ENCODE measurements around the gene LRRC8D. TPM values are rescaled to one million over a fixed set of nuclear protein-coding genes. Genes with fewer than 3 reads are reported as not detected.

LRRC8D gene
- total RNA-seq, 1 experiment from 2014 or later, result 43.3 TPM

- Histone ChIP-seq H3K27me3 (ENCODE audit: control insufficient read depth, insufficient read depth, low read length) (no peaks in the 10 kb centered on the region), H3K27ac (ENCODE audit: low read length) (no peak overlapping the region), H3K9me3 (ENCODE audit: control insufficient read depth, insufficient read depth, low read depth, low read length) (no peaks in the 10 kb centered on the region), H3K36me3 (ENCODE audit: control insufficient read depth, insufficient read depth, low read length) (no peaks in the 10 kb centered on the region), H3K4me1 (ENCODE audit: control insufficient read depth, insufficient read depth, low read length) (peaks cover 12% of the 10 kb centered on the region), H3K4me3 (ENCODE audit: low read depth in 2 of 2, low read length in 2 of 2) (no peak overlapping the region)
- POLR2A ChIA-PET, result no interaction called here
- TF ChIP-seq SIN3A (IDR thresholded peaks at IDR 0.05; ENCODE audit: borderline replicate concordance, insufficient read depth, low read depth, low read length), result no peak
- TF ChIP-seq TCF7L2 (IDR thresholded peaks at IDR 0.05; ENCODE audit: low read depth, low read length), result no peak
- intact Hi-C loops (cut with micrococcal nuclease; ENCODE audit: unreplicated experiment) (no loop called here), in situ Hi-C loops (cut with HindIII; ENCODE audit: low pct_unique_long_range_greater_than_20kb, low sequenced_read_pairs) (no loop called here)
- no TSS peak for BruUV-seq (replicated peaks)
- DNase-seq (ENCODE audit: low read depth, low spot score), result no peak
- no peak for ATAC-seq
- CTCF ChIA-PET, result no interaction called here
Measured at GRCh38 chr1:89883030-89883379, 62.2 kb downstream of the LRRC8D start.

- Histone ChIP-seq H3K4me1 (ENCODE audit: control insufficient read depth, insufficient read depth, low read length) (peaks cover 12% of the 10 kb centered on the region), H3K9me3 (ENCODE audit: control insufficient read depth, insufficient read depth, low read depth, low read length) (no peaks in the 10 kb centered on the region), H3K27me3 (ENCODE audit: control insufficient read depth, insufficient read depth, low read length) (no peaks in the 10 kb centered on the region), H3K27ac (ENCODE audit: low read length) (no peak overlapping the region), H3K4me3 (ENCODE audit: low read depth in 2 of 2, low read length in 2 of 2) (no peak overlapping the region), H3K36me3 (ENCODE audit: control insufficient read depth, insufficient read depth, low read length) (no peaks in the 10 kb centered on the region)
- intact Hi-C loops (cut with micrococcal nuclease; ENCODE audit: unreplicated experiment), result no loop called here
- CTCF ChIA-PET, result no interaction called here
- TF ChIP-seq REST (IDR thresholded peaks at IDR 0.05; ENCODE audit: insufficient read depth in 1 of 2, low read depth in 2 of 2, low read length in 1 of 2) (no peak), SIN3A (IDR thresholded peaks at IDR 0.05; ENCODE audit: borderline replicate concordance, insufficient read depth, low read depth, low read length) (no peak), POLR2AphosphoS5 (IDR thresholded peaks at IDR 0.05; ENCODE audit: low read depth, low read length) (no peak), TCF7L2 (IDR thresholded peaks at IDR 0.05; ENCODE audit: low read depth, low read length) (no peak), CTCF (IDR thresholded peaks at IDR 0.05) (no peak)
- no TSS peak for BruUV-seq (replicated peaks)
- in situ Hi-C loops (cut with HindIII; ENCODE audit: low pct_unique_long_range_greater_than_20kb, low sequenced_read_pairs), result no loop called here
- ATAC-seq (no peak; the same call in 1 of the 2 replicates), DNase-seq (ENCODE audit: low read depth, low spot score) (no peak)
- POLR2A ChIA-PET, result no interaction called here
Measured at GRCh38 chr1:89884718-89885596, 64.1 kb downstream of the LRRC8D start.

- H3K4me1 ChIP-seq (ENCODE audit: control insufficient read depth, insufficient read depth, low read length), result peaks cover 12% of the 10 kb centered on the region
- H3K27me3 ChIP-seq (ENCODE audit: control insufficient read depth, insufficient read depth, low read length), result no peaks in the 10 kb centered on the region
- no TSS peak for BruUV-seq (replicated peaks)
- in situ Hi-C loops (cut with HindIII; ENCODE audit: low pct_unique_long_range_greater_than_20kb, low sequenced_read_pairs) (no loop called here), intact Hi-C loops (cut with micrococcal nuclease; ENCODE audit: unreplicated experiment) (no loop called here)
- CTCF ChIA-PET, result no interaction called here
- no peak for DNase-seq (ENCODE audit: low read depth, low spot score)
- no peak for ATAC-seq
- H3K9me3 ChIP-seq (ENCODE audit: control insufficient read depth, insufficient read depth, low read depth, low read length), result no peaks in the 10 kb centered on the region
- H3K36me3 ChIP-seq (ENCODE audit: control insufficient read depth, insufficient read depth, low read length), result no peaks in the 10 kb centered on the region
- POLR2A ChIA-PET, result no interaction called here
- TF ChIP-seq SIN3A (IDR thresholded peaks at IDR 0.05; ENCODE audit: borderline replicate concordance, insufficient read depth, low read depth, low read length) (no peak), CTCF (IDR thresholded peaks at IDR 0.05) (no peak), POLR2AphosphoS5 (IDR thresholded peaks at IDR 0.05; ENCODE audit: low read depth, low read length) (no peak), REST (IDR thresholded peaks at IDR 0.05; ENCODE audit: insufficient read depth in 1 of 2, low read depth in 2 of 2, low read length in 1 of 2) (no peak), TCF7L2 (IDR thresholded peaks at IDR 0.05; ENCODE audit: low read depth, low read length) (no peak)
- H3K27ac ChIP-seq (ENCODE audit: low read length), result no peak overlapping the region
- no peak overlapping the region for H3K4me3 ChIP-seq (ENCODE audit: low read depth in 2 of 2, low read length in 2 of 2)
Measured at GRCh38 chr1:89887270-89887669, 66.4 kb downstream of the LRRC8D start.

All from Panc1 (cell line).